Measurements from ENCODE around the gene NRAP.

DNA sequence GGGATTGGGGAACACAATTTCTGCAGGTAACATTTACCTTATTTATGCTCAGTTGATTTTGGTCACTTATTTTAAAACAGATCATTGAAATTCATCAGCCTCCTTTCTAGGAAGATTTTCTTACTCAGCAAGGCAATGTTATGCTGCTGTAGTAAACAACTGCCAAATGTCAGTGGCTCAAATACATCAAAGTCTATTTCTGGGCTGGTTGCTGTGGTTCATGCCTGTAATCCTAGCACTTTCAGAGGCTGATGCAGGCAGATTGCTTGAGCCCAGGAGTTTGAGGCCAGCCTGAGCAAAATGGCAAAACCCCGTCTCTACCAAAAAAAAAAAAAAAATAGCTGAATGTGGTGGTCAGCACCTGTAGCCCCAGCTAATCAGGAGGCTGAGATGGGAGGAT, 85.1 kb downstream of the NRAP start:
- no peak for TF ChIP-seq FOS (IDR thresholded peaks at IDR 0.05; ENCODE audit: borderline replicate concordance, insufficient read depth, low read length)
- TF ChIP-seq, protein P1, sequence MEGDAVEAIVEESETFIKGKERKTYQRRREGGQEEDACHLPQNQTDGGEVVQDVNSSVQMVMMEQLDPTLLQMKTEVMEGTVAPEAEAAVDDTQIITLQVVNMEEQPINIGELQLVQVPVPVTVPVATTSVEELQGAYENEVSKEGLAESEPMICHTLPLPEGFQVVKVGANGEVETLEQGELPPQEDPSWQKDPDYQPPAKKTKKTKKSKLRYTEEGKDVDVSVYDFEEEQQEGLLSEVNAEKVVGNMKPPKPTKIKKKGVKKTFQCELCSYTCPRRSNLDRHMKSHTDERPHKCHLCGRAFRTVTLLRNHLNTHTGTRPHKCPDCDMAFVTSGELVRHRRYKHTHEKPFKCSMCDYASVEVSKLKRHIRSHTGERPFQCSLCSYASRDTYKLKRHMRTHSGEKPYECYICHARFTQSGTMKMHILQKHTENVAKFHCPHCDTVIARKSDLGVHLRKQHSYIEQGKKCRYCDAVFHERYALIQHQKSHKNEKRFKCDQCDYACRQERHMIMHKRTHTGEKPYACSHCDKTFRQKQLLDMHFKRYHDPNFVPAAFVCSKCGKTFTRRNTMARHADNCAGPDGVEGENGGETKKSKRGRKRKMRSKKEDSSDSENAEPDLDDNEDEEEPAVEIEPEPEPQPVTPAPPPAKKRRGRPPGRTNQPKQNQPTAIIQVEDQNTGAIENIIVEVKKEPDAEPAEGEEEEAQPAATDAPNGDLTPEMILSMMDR (IDR thresholded peaks at IDR 0.05; ENCODE audit: extremely low read depth in 1 of 2, insufficient read depth in 1 of 2, low read depth in 1 of 2, low read length in 2 of 2), result no peak
- no peak for TF ChIP-seq POLR2A (IDR thresholded peaks at IDR 0.05; ENCODE audit: low read depth, low read length)
- no peak for TF ChIP-seq EZH2 (IDR thresholded peaks at IDR 0.05; ENCODE audit: borderline replicate concordance, low read depth, low read length, severe bottlenecking)
- TF ChIP-seq GATA2 (IDR thresholded peaks at IDR 0.05; ENCODE audit: insufficient read depth, insufficient read length, low read depth, low read length), result no peak

Data from endothelial cell of umbilical vein (primary cell).